Astrocyte (in vitro differentiated cells and primary cell): ENCODE measurements around the gene EPHA6. TPM values are rescaled to one million over a fixed set of nuclear protein-coding genes. Genes with fewer than 3 reads are reported as not detected.

Experiments
- DNase-seq: peaks from one replicate; pipeline ENCODE4 v3.0.0-alpha.2; 2010; ENCODE audit warnings: low read depth
- FAIRE-seq: peaks from 2 replicates; lab custom pipeline; 2011; peaks lifted over from hg19 to GRCh38; lab: Jason Lieb, UNC
- H2AFZ ChIP-seq: 2 replicates; pipeline ENCODE4 v1.6.0; 2012; ENCODE audit warnings: low read depth, low read length, inconsistent platforms
- H3K27ac ChIP-seq: 2 replicates; pipeline ENCODE4 v1.5.1; 2011; ENCODE audit warnings: low read depth, low read length, inconsistent platforms
- H3K27me3 ChIP-seq: 2 replicates; pipeline ENCODE4 v1.6.0; 2011; ENCODE audit warnings: low read length, inconsistent platforms; ENCODE audit not compliant: insufficient read depth
- H3K36me3 ChIP-seq: 2 replicates; pipeline ENCODE4 v1.5.1; 2011; ENCODE audit warnings: low read length, inconsistent platforms; ENCODE audit not compliant: insufficient read depth
- H3K4me1 ChIP-seq: 2 replicates; pipeline ENCODE4 v1.5.1; 2011; ENCODE audit warnings: low read length, inconsistent platforms; ENCODE audit not compliant: insufficient read depth
- H3K4me2 ChIP-seq: 2 replicates; pipeline ENCODE4 v1.6.0; 2012; ENCODE audit warnings: low read length, inconsistent platforms
- H3K4me3 ChIP-seq: 2 replicates; pipeline ENCODE4 v1.5.1; 2011; ENCODE audit warnings: low read depth, mild to moderate bottlenecking, low read length, inconsistent platforms; ENCODE audit not compliant: insufficient read depth
- H3K79me2 ChIP-seq: 2 replicates; pipeline ENCODE4 v1.6.0; 2012; ENCODE audit warnings: mild to moderate bottlenecking, low read length, inconsistent platforms; ENCODE audit not compliant: insufficient read depth
- H3K9ac ChIP-seq: 2 replicates; pipeline ENCODE4 v1.6.0; 2012; ENCODE audit warnings: mild to moderate bottlenecking, low read length, inconsistent platforms
- H3K9me3 ChIP-seq: 2 replicates; pipeline ENCODE4 v1.5.1; 2012; ENCODE audit warnings: low read depth, mild to moderate bottlenecking, low read length, inconsistent platforms; ENCODE audit not compliant: insufficient read depth
- H4K20me1 ChIP-seq: 2 replicates; pipeline ENCODE4 v1.6.0; 2012; ENCODE audit warnings: low read length, inconsistent platforms; ENCODE audit not compliant: insufficient read depth
- H3K27ac Mint-ChIP-seq: one replicate; pipeline ENCODE4 v1.8.0; 2021; ENCODE audit warnings: mild to moderate bottlenecking, mixed read lengths; ENCODE audit not compliant: unreplicated experiment
- H3K27me3 Mint-ChIP-seq: one replicate; pipeline ENCODE4 v1.8.0; 2021; ENCODE audit warnings: low read depth, mixed read lengths; ENCODE audit not compliant: unreplicated experiment
- H3K36me3 Mint-ChIP-seq: one replicate; pipeline ENCODE4 v1.8.0; 2021; ENCODE audit warnings: low read depth, mixed read lengths; ENCODE audit not compliant: unreplicated experiment
- H3K4me1 Mint-ChIP-seq: one replicate; pipeline ENCODE4 v1.8.0; 2021; ENCODE audit warnings: low read depth, mixed read lengths; ENCODE audit not compliant: unreplicated experiment
- H3K4me3 Mint-ChIP-seq: one replicate; pipeline ENCODE4 v1.8.0; 2021; ENCODE audit warnings: mild to moderate bottlenecking, moderate library complexity, mixed read lengths; ENCODE audit not compliant: unreplicated experiment
- H3K9me3 Mint-ChIP-seq: one replicate; pipeline ENCODE4 v1.8.0; 2021; ENCODE audit warnings: mild to moderate bottlenecking, mixed read lengths; ENCODE audit not compliant: unreplicated experiment
- EZH2 ChIP-seq: IDR thresholded peaks from 2 replicates; pipeline ENCODE4 v1.6.1; 2012; ENCODE audit warnings: mild to moderate bottlenecking, low read length, inconsistent platforms; ENCODE audit not compliant: insufficient read depth
- total RNA-seq: library from RNA; stranded (reverse); gene quantifications from 2 replicates; pipeline ENCODE4 v1.2.1, GENCODE V29; 2021
- TF ChIP-seq, protein P1 (sequence below): IDR thresholded peaks from 2 replicates; pipeline ENCODE4 v1.5.1; 2011; ENCODE audit warnings: low read depth, mild to moderate bottlenecking, inconsistent platforms, low read length, moderate library complexity; ENCODE audit not compliant: insufficient read depth

The EPHA6 gene
- total RNA-seq, 1 donor from 2014 or later, result 1.7 TPM

DNA sequence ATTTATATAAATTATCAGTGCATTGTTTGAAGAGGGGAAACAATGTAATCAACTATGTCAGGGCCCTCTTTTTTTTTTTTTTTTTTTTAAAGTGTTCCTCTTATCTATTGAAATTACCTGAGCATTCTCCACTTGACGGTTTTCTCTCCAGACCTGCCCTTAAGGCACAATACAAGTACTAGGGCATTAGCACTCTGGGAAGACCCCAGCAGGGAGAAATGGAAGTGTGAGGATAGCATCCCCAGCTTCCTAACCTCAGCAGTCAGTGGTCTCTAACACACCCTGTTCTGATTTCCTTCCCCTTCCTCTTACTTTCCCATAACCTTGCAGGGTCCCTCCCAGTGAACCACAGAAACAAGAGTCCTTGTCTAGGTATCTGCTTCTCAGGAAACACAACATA is 491.8 kb downstream of the EPHA6 start:
- Histone ChIP-seq H3K36me3 (no peaks in the 10 kb centered on the region), H3K4me2 (no peak overlapping the region), H3K79me2 (no peaks in the 10 kb centered on the region), H4K20me1 (no peaks in the 10 kb centered on the region), H3K9me3 (no peaks in the 10 kb centered on the region), H3K27me3 (no peaks in the 10 kb centered on the region), H2AFZ (no peak overlapping the region), H3K4me3 (no peak overlapping the region), H3K9ac (no peak overlapping the region), H3K27ac (no peak overlapping the region), H3K4me1 (no peaks in the 10 kb centered on the region)
- TF ChIP-seq, protein P1, sequence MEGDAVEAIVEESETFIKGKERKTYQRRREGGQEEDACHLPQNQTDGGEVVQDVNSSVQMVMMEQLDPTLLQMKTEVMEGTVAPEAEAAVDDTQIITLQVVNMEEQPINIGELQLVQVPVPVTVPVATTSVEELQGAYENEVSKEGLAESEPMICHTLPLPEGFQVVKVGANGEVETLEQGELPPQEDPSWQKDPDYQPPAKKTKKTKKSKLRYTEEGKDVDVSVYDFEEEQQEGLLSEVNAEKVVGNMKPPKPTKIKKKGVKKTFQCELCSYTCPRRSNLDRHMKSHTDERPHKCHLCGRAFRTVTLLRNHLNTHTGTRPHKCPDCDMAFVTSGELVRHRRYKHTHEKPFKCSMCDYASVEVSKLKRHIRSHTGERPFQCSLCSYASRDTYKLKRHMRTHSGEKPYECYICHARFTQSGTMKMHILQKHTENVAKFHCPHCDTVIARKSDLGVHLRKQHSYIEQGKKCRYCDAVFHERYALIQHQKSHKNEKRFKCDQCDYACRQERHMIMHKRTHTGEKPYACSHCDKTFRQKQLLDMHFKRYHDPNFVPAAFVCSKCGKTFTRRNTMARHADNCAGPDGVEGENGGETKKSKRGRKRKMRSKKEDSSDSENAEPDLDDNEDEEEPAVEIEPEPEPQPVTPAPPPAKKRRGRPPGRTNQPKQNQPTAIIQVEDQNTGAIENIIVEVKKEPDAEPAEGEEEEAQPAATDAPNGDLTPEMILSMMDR, result no peak
- TF ChIP-seq EZH2, result no peak
- DNase-seq, result no peak
- Mint-ChIP-seq H3K9me3 (peaks cover 3% of the 10 kb centered on the region), H3K27ac (no peak overlapping the region), H3K27me3 (no peaks in the 10 kb centered on the region), H3K36me3 (no peaks in the 10 kb centered on the region), H3K4me3 (no peak overlapping the region), H3K4me1 (no peaks in the 10 kb centered on the region)
- no peak for FAIRE-seq

DNA sequence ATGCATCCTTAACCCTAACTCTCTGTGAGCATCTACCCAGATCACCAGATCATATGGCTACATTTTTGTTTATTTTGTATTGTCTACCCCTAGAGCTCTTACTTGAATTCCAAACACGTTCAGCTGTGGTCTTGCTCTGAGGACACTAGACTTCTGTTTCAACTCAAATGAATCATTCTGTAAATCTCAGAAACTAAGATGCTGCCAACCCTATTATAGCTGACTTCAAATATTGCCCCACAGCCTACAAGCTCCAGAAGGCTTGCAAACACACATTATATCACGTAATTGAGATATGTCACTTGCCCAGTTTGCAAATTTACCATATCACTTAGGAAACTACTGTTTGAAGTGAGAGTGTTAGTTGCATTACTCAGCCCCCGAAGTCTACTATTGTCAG is 524.0 kb downstream of the EPHA6 start:
- H4K20me1 ChIP-seq, result no peaks in the 10 kb centered on the region
- H3K4me3 ChIP-seq, result no peak overlapping the region
- no peak overlapping the region for H3K4me2 ChIP-seq
- no peak overlapping the region for H2AFZ ChIP-seq
- Mint-ChIP-seq H3K9me3 (no peaks in the 10 kb centered on the region), H3K4me3 (no peak overlapping the region), H3K4me1 (no peaks in the 10 kb centered on the region), H3K36me3 (no peaks in the 10 kb centered on the region), H3K27me3 (no peaks in the 10 kb centered on the region), H3K27ac (no peak overlapping the region)
- H3K36me3 ChIP-seq, result no peaks in the 10 kb centered on the region
- TF ChIP-seq, protein P1, result no peak
- TF ChIP-seq EZH2, result no peak
- no peaks in the 10 kb centered on the region for H3K4me1 ChIP-seq
- DNase-seq (no peak), FAIRE-seq (no peak)
- no peaks in the 10 kb centered on the region for H3K27me3 ChIP-seq
- no peak overlapping the region for H3K9ac ChIP-seq
- no peaks in the 10 kb centered on the region for H3K9me3 ChIP-seq
- no peaks in the 10 kb centered on the region for H3K79me2 ChIP-seq
- no peak overlapping the region for H3K27ac ChIP-seq

DNA sequence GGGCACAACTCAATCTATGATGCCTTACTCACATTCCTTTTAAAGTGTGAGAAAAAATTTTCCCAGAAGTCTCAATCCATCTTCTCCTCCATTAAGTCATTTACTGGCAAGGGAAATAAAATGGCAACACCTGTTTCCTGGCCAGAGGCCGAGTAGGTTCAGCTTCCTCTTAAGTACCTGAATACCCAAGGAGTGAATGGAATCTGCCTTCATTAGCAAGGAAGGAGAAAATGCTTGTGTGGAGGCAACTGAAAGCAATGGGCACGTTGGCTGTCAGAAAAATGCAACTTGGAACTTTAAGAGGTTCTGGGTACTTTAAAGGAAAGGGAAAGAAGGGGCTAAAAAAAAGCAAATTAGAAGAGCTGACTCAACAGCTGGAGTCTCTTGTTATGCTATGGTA is 526.5 kb downstream of the EPHA6 start:
- Histone ChIP-seq H3K9ac (no peak overlapping the region), H2AFZ (no peak overlapping the region), H3K4me3 (no peak overlapping the region), H3K4me1 (no peaks in the 10 kb centered on the region), H3K36me3 (no peaks in the 10 kb centered on the region), H3K27me3 (no peaks in the 10 kb centered on the region), H3K79me2 (no peaks in the 10 kb centered on the region), H4K20me1 (no peaks in the 10 kb centered on the region), H3K27ac (no peak overlapping the region), H3K9me3 (no peaks in the 10 kb centered on the region), H3K4me2 (no peak overlapping the region)
- TF ChIP-seq, protein P1, result no peak
- TF ChIP-seq EZH2, result no peak
- no peak for DNase-seq
- no peak for FAIRE-seq
- Mint-ChIP-seq H3K4me3 (no peak overlapping the region), H3K27ac (no peak overlapping the region), H3K4me1 (no peaks in the 10 kb centered on the region), H3K9me3 (no peaks in the 10 kb centered on the region), H3K27me3 (no peaks in the 10 kb centered on the region), H3K36me3 (no peaks in the 10 kb centered on the region)
